GM21825 (cell line): ENCODE results near the gene RGS11.

Source experiments
- ATAC-seq: cut with Tn5 transposase; IDR thresholded peaks from one replicate; pipeline ENCODE4 v1.9.1; 2021; ENCODE audit warnings: mild to moderate bottlenecking, moderate library complexity; ENCODE audit not compliant: unreplicated experiment

The RGS11 gene

GRCh38 chr16:296806-297510 lies 21.2 kb upstream of the RGS11 start:
- ATAC-seq = no peak

GRCh38 chr16:296276-296675 lies 20.5 kb upstream of the RGS11 start:
- ATAC-seq = no peak

- ATAC-seq = no peak
Measured at GRCh38 chr16:293043-293775, 17.5 kb upstream of the RGS11 start.

- no peak for ATAC-seq
Measured at GRCh38 chr16:291539-291938, 15.8 kb upstream of the RGS11 start.

- ATAC-seq = no peak
Measured at GRCh38 chr16:290681-291405, 15.1 kb upstream of the RGS11 start.

GRCh38 chr16:290015-290680 lies 14.4 kb upstream of the RGS11 start:
- no peak for ATAC-seq

- no peak for ATAC-seq
Measured at GRCh38 chr16:289395-289997, 13.8 kb upstream of the RGS11 start.

- no peak for ATAC-seq
Measured at GRCh38 chr16:287981-288920, 12.5 kb upstream of the RGS11 start.

- ATAC-seq = no peak
Measured at GRCh38 chr16:287298-287811, 11.6 kb upstream of the RGS11 start.

GRCh38 chr16:286491-287297 lies 10.9 kb upstream of the RGS11 start:
- no peak for ATAC-seq

GRCh38 chr16:285146-286055 lies 9.7 kb upstream of the RGS11 start:
- no peak for ATAC-seq

GRCh38 chr16:284204-285120 lies 8.7 kb upstream of the RGS11 start:
- no peak for ATAC-seq

- no peak for ATAC-seq
Measured at GRCh38 chr16:283033-283805, 7.5 kb upstream of the RGS11 start, which contains the start of gene PDIA2. Gene PDIA2 (plus strand): TSS chr16:283164. CDS start chr16:283170, 6 bp downstream.

GRCh38 chr16:282491-282890 lies 6.7 kb upstream of the RGS11 start:
- ATAC-seq = no peak

- no peak for ATAC-seq
Measured at GRCh38 chr16:281660-282255, 6.0 kb upstream of the RGS11 start.
